ENCODE results near the gene TLE2. TPM values are rescaled to one million over a fixed set of nuclear protein-coding genes. Genes with fewer than 3 reads are reported as not detected.

TLE2 gene
- total RNA-seq, 1 experiment from 2014 or later, result 7.7 TPM

GRCh38 chr19:3041327-3041726, 12.2 kb upstream of the TLE2 start:
- no peak overlapping the region for H3K4me3 ChIP-seq (ENCODE audit: low read length)
- no peaks in the 10 kb centered on the region for H3K27me3 ChIP-seq (ENCODE audit: low read length)
- ATAC-seq, result no peak
- H2AFZ ChIP-seq (ENCODE audit: low read length), result no peak overlapping the region
- no TSS peak for BruUV-seq (replicated peaks)
- H4K20me1 ChIP-seq (ENCODE audit: low read length), result no peaks in the 10 kb centered on the region
- intact Hi-C loops (cut with micrococcal nuclease), result no loop called here
- POLR2A ChIA-PET (ENCODE audit: unreplicated experiment), result no interaction called here
- H3F3A ChIP-seq (ENCODE audit: low read length, unreplicated experiment), result no peaks in the 10 kb centered on the region
- H3K79me2 ChIP-seq (ENCODE audit: low read length), result no peaks in the 10 kb centered on the region
- H3K4me1 ChIP-seq (ENCODE audit: insufficient read depth, low read length), result peaks cover 4% of the 10 kb centered on the region; the same call in 1 of the 2 replicates
- CTCF ChIA-PET, result no interaction called here
- H3K9ac ChIP-seq (ENCODE audit: low read length), result no peak overlapping the region
- no peak overlapping the region for H3K4me2 ChIP-seq (ENCODE audit: low read length)
- DNase-seq, result no peak
- TF ChIP-seq EZH2 (IDR thresholded peaks at IDR 0.05; ENCODE audit: low read length, unreplicated experiment) (no peak), EZH2phosphoT487 (IDR thresholded peaks at IDR 0.05; ENCODE audit: borderline replicate concordance, low read length) (no peak)
- TF ChIP-seq, protein P1, sequence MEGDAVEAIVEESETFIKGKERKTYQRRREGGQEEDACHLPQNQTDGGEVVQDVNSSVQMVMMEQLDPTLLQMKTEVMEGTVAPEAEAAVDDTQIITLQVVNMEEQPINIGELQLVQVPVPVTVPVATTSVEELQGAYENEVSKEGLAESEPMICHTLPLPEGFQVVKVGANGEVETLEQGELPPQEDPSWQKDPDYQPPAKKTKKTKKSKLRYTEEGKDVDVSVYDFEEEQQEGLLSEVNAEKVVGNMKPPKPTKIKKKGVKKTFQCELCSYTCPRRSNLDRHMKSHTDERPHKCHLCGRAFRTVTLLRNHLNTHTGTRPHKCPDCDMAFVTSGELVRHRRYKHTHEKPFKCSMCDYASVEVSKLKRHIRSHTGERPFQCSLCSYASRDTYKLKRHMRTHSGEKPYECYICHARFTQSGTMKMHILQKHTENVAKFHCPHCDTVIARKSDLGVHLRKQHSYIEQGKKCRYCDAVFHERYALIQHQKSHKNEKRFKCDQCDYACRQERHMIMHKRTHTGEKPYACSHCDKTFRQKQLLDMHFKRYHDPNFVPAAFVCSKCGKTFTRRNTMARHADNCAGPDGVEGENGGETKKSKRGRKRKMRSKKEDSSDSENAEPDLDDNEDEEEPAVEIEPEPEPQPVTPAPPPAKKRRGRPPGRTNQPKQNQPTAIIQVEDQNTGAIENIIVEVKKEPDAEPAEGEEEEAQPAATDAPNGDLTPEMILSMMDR (conservative IDR thresholded peaks at IDR 0.05; ENCODE audit: low read depth, low read length), result no peak
- H3K9me3 ChIP-seq (ENCODE audit: low read length), result no peaks in the 10 kb centered on the region
- H3K36me3 ChIP-seq (ENCODE audit: low read depth, low read length), result no peaks in the 10 kb centered on the region
- no peak overlapping the region for H3K27ac ChIP-seq (ENCODE audit: low read length)
- no peaks in the 10 kb centered on the region for H3K9me2 ChIP-seq (replicated peaks; ENCODE audit: low read length)

- no peaks in the 10 kb centered on the region for H4K20me1 ChIP-seq (ENCODE audit: low read length)
- no peak for ATAC-seq
- H3K79me2 ChIP-seq (ENCODE audit: low read length), result no peaks in the 10 kb centered on the region
- no peak overlapping the region for H3K4me2 ChIP-seq (ENCODE audit: low read length)
- H3K36me3 ChIP-seq (ENCODE audit: low read depth, low read length), result no peaks in the 10 kb centered on the region
- H3K27me3 ChIP-seq (ENCODE audit: low read length), result no peaks in the 10 kb centered on the region
- no peaks in the 10 kb centered on the region for H3K9me2 ChIP-seq (replicated peaks; ENCODE audit: low read length)
- ChIA-PET POLR2A (ENCODE audit: unreplicated experiment) (no interaction called here), CTCF (no interaction called here)
- no peak overlapping the region for H3K9ac ChIP-seq (ENCODE audit: low read length)
- no peak overlapping the region for H3K4me3 ChIP-seq (ENCODE audit: low read length)
- DNase-seq, result no peak
- no peak overlapping the region for H3K27ac ChIP-seq (ENCODE audit: low read length)
- no peaks in the 10 kb centered on the region for H3K9me3 ChIP-seq (ENCODE audit: low read length)
- BruUV-seq (replicated peaks), result no TSS peak
- H3F3A ChIP-seq (ENCODE audit: low read length, unreplicated experiment), result no peaks in the 10 kb centered on the region
- intact Hi-C loops (cut with micrococcal nuclease), result no loop called here
- TF ChIP-seq EZH2 (IDR thresholded peaks at IDR 0.05; ENCODE audit: low read length, unreplicated experiment) (no peak), EZH2phosphoT487 (IDR thresholded peaks at IDR 0.05; ENCODE audit: borderline replicate concordance, low read length) (no peak)
- TF ChIP-seq, protein P1 (conservative IDR thresholded peaks at IDR 0.05; ENCODE audit: low read depth, low read length), result no peak
- H2AFZ ChIP-seq (ENCODE audit: low read length), result no peak overlapping the region
- H3K4me1 ChIP-seq (ENCODE audit: insufficient read depth, low read length), result peaks cover 11% of the 10 kb centered on the region
These were observed 10.6 kb upstream of the TLE2 start for GRCh38 chr19:3039641-3040077.

GRCh38 chr19:3039125-3039524, 10.0 kb upstream of the TLE2 start:
- H3K4me2 ChIP-seq (ENCODE audit: low read length), result no peak overlapping the region
- DNase-seq (no peak), ATAC-seq (no peak)
- H3K36me3 ChIP-seq (ENCODE audit: low read depth, low read length), result no peaks in the 10 kb centered on the region
- intact Hi-C loops (cut with micrococcal nuclease), result no loop called here
- no TSS peak for BruUV-seq (replicated peaks)
- no peak overlapping the region for H3K9ac ChIP-seq (ENCODE audit: low read length)
- H3K27me3 ChIP-seq (ENCODE audit: low read length), result no peaks in the 10 kb centered on the region
- no peaks in the 10 kb centered on the region for H3K9me2 ChIP-seq (replicated peaks; ENCODE audit: low read length)
- ChIA-PET POLR2A (ENCODE audit: unreplicated experiment) (no interaction called here), CTCF (no interaction called here)
- no peaks in the 10 kb centered on the region for H4K20me1 ChIP-seq (ENCODE audit: low read length)
- TF ChIP-seq EZH2phosphoT487 (IDR thresholded peaks at IDR 0.05; ENCODE audit: borderline replicate concordance, low read length), result no peak
- TF ChIP-seq EZH2 (IDR thresholded peaks at IDR 0.05; ENCODE audit: low read length, unreplicated experiment), result no peak
- TF ChIP-seq, protein P1 (conservative IDR thresholded peaks at IDR 0.05; ENCODE audit: low read depth, low read length), result no peak
- H3F3A ChIP-seq (ENCODE audit: low read length, unreplicated experiment), result no peaks in the 10 kb centered on the region
- no peak overlapping the region for H2AFZ ChIP-seq (ENCODE audit: low read length)
- no peaks in the 10 kb centered on the region for H3K9me3 ChIP-seq (ENCODE audit: low read length)
- H3K4me1 ChIP-seq (ENCODE audit: insufficient read depth, low read length), result peaks cover 13% of the 10 kb centered on the region
- H3K27ac ChIP-seq (ENCODE audit: low read length), result no peak overlapping the region
- no peak overlapping the region for H3K4me3 ChIP-seq (ENCODE audit: low read length)
- no peaks in the 10 kb centered on the region for H3K79me2 ChIP-seq (ENCODE audit: low read length)
